Activated CD8-positive, alpha-beta T cell treated with anti-CD3 and anti-CD28 coated beads for 36 hours (primary cell): ENCODE measurements around the gene SKOR1. TPM values are rescaled to one million over a fixed set of nuclear protein-coding genes. Genes with fewer than 3 reads are reported as not detected.

Experiments
- ATAC-seq: fragments of 200-7000 bp; cut with Tn5 transposase; one replicate; pipeline ENCODE4 v1.10.0; 2021; ENCODE audit warnings: mild to moderate bottlenecking, moderate library complexity
- CTCF ChIA-PET: fragments of 350-600 bp; sonication (Branson Sonifier 250); formaldehyde crosslinking; loops from one replicate; lab custom pipeline; 2021; ENCODE audit warnings: antibody characterized with exemption; lab: Charles Lee
- POLR2A ChIA-PET: fragments of 350-600 bp; sonication (Branson Sonifier 250); formaldehyde crosslinking; loops from one replicate; lab custom pipeline; 2021; ENCODE audit warnings: antibody characterized with exemption; lab: Charles Lee
- DNase-seq: peaks from one replicate; pipeline ENCODE4 v3.0.0-alpha.2; 2020
- H3K27ac Mint-ChIP-seq: one replicate; pipeline ENCODE4 v1.8.0; 2021; ENCODE audit warnings: mild to moderate bottlenecking, mixed read lengths
- H3K27me3 Mint-ChIP-seq: one replicate; pipeline ENCODE4 v1.8.0; 2021; ENCODE audit warnings: mixed read lengths
- H3K36me3 Mint-ChIP-seq: one replicate; pipeline ENCODE4 v1.8.0; 2021; ENCODE audit warnings: low read depth, mixed read lengths
- H3K4me1 Mint-ChIP-seq: one replicate; pipeline ENCODE4 v1.8.0; 2021; ENCODE audit warnings: low read depth, mixed read lengths
- H3K4me3 Mint-ChIP-seq: one replicate; pipeline ENCODE4 v1.8.0; 2021; ENCODE audit warnings: mild to moderate bottlenecking, moderate library complexity, mixed read lengths
- H3K9me3 Mint-ChIP-seq: one replicate; pipeline ENCODE4 v1.8.0; 2021; ENCODE audit warnings: mixed read lengths
- CTCF ChIP-seq: fragments of 200-600 bp; IDR thresholded peaks from one replicate; pipeline ENCODE4 v1.8.0; 2022; ENCODE audit warnings: antibody characterized with exemption, mild to moderate bottlenecking
- intact Hi-C: fragments of 100-400 bp; cut with micrococcal nuclease; formaldehyde crosslinking; loops from one replicate; pipeline ENCODE4 v1.10.0; 2022
- total RNA-seq, 2 experiments: library from RNA; stranded (reverse); gene quantifications; one replicate each; pipeline ENCODE4 v1.2.3, GENCODE V29; 2021

SKOR1 gene
- total RNA-seq, 2 experiments from 2014 or later, result 0.09 to 0.25 TPM

- H3K4me1 Mint-ChIP-seq, result peaks cover 5% of the 10 kb centered on the region
- H3K4me3 Mint-ChIP-seq, result peak overlapping the region; percentile 55
- ATAC-seq (peak; percentile 99), DNase-seq (peak; percentile 77)
- no peaks in the 10 kb centered on the region for H3K36me3 Mint-ChIP-seq
- POLR2A ChIA-PET, result interaction anchor here (0.7 kb wide), 1 partner anchor 22 kb away, joined by 4 read pairs; no protein-coding TSS in a partner anchor
- intact Hi-C loops, result loop anchor here (2.0 kb wide), 1 partner anchor 291 kb away; no protein-coding TSS in a partner anchor
- CTCF ChIA-PET, result interaction anchor here (0.6 to 2.3 kb wide), 28 partner anchors 10 to 367 kb away, joined by 3 to 30 read pairs (median 4); no protein-coding TSS in a partner anchor
- peak; percentile 76 for TF ChIP-seq CTCF
- no peak overlapping the region for H3K27ac Mint-ChIP-seq
- H3K9me3 Mint-ChIP-seq, result no peaks in the 10 kb centered on the region
- peaks cover 11% of the 10 kb centered on the region for H3K27me3 Mint-ChIP-seq
Measured at GRCh38 chr15:67863442-67863987, 38.2 kb downstream of the SKOR1 start.

GRCh38 chr15:67865331-67865730, 40.0 kb downstream of the SKOR1 start:
- Mint-ChIP-seq H3K27ac (no peak overlapping the region), H3K9me3 (no peaks in the 10 kb centered on the region), H3K27me3 (peaks cover 11% of the 10 kb centered on the region), H3K4me1 (peaks cover 12% of the 10 kb centered on the region), H3K36me3 (peaks cover 2% of the 10 kb centered on the region), H3K4me3 (no peak overlapping the region)
- intact Hi-C loops, result no loop called here
- ChIA-PET CTCF (no interaction called here), POLR2A (no interaction called here)
- TF ChIP-seq CTCF, result no peak
- DNase-seq (no peak), ATAC-seq (no peak)

- Mint-ChIP-seq H3K27me3 (peaks cover 11% of the 10 kb centered on the region), H3K36me3 (peaks cover 2% of the 10 kb centered on the region), H3K27ac (no peak overlapping the region), H3K4me3 (no peak overlapping the region), H3K9me3 (peaks cover under 1% of the 10 kb centered on the region), H3K4me1 (peaks cover 12% of the 10 kb centered on the region)
- no peak for TF ChIP-seq CTCF
- no peak for ATAC-seq
- intact Hi-C loops, result no loop called here
- ChIA-PET CTCF (no interaction called here), POLR2A (no interaction called here)
- DNase-seq, result no peak
Measured at GRCh38 chr15:67865766-67866165, 40.5 kb downstream of the SKOR1 start.

- Mint-ChIP-seq H3K27ac (no peak overlapping the region), H3K9me3 (peaks cover 14% of the 10 kb centered on the region), H3K36me3 (peaks cover 2% of the 10 kb centered on the region), H3K4me3 (no peak overlapping the region), H3K4me1 (peaks cover 7% of the 10 kb centered on the region), H3K27me3 (peaks cover 2% of the 10 kb centered on the region)
- CTCF ChIA-PET, result no interaction called here
- no peak for TF ChIP-seq CTCF
- intact Hi-C loops, result no loop called here
- DNase-seq (peak; percentile 41), ATAC-seq (no peak)
- POLR2A ChIA-PET, result no interaction called here
Measured at GRCh38 chr15:67869701-67870100, 44.4 kb downstream of the SKOR1 start.

- Mint-ChIP-seq H3K4me1 (peaks cover 7% of the 10 kb centered on the region), H3K27me3 (peaks cover 2% of the 10 kb centered on the region), H3K4me3 (no peak overlapping the region), H3K9me3 (peaks cover 14% of the 10 kb centered on the region), H3K27ac (no peak overlapping the region), H3K36me3 (peaks cover 2% of the 10 kb centered on the region)
- no peak for ATAC-seq
- no peak for DNase-seq
- POLR2A ChIA-PET, result no interaction called here
- CTCF ChIA-PET, result no interaction called here
- TF ChIP-seq CTCF, result no peak
- intact Hi-C loops, result no loop called here
Measured at GRCh38 chr15:67870868-67871408, 45.6 kb downstream of the SKOR1 start.
